CD4-positive, alpha-beta T cell treated with Interferon alpha-2 for 1 hour (primary cell): ENCODE data around the gene TFG.

Experiments
- DNase-seq, 2 donors: peaks; one replicate each; pipeline ENCODE4 v3.0.0-alpha.2; 2020 to 2022

TFG gene

GRCh38 chr3:100708644-100708988 is 678 bp upstream of the TFG start:
- no peak for DNase-seq

GRCh38 chr3:100709842-100710260 is 557 bp downstream of the TFG start:
- peak; percentile 34 to 51 for DNase-seq

- peak; percentile 58 to 77 for DNase-seq
Measured at GRCh38 chr3:100710261-100710968, 1.1 kb downstream of the TFG start.

GRCh38 chr3:100715176-100715575 is 5.9 kb downstream of the TFG start:
- no peak for DNase-seq

GRCh38 chr3:100717063-100717462 is 7.8 kb downstream of the TFG start:
- no peak for DNase-seq

- DNase-seq: no peak
Measured at GRCh38 chr3:100717637-100718487, 8.6 kb downstream of the TFG start.

GRCh38 chr3:100719136-100719535 is 9.8 kb downstream of the TFG start:
- DNase-seq: no peak

GRCh38 chr3:100720426-100720825 is 11.1 kb downstream of the TFG start:
- DNase-seq: no peak

GRCh38 chr3:100725935-100726513 is 16.7 kb downstream of the TFG start:
- no peak for DNase-seq

- no peak for DNase-seq
Measured at GRCh38 chr3:100726706-100727105, 17.4 kb downstream of the TFG start.

GRCh38 chr3:100730524-100730923 is 21.2 kb downstream of the TFG start:
- no peak for DNase-seq

GRCh38 chr3:100732435-100732834 is 23.1 kb downstream of the TFG start:
- DNase-seq: no peak

GRCh38 chr3:100737334-100737733 is 28.0 kb downstream of the TFG start:
- DNase-seq: peak in 1 of 2 donors; percentile 17

GRCh38 chr3:100740207-100740606 is 30.9 kb downstream of the TFG start:
- no peak for DNase-seq

GRCh38 chr3:100743535-100743934 is 34.2 kb downstream of the TFG start:
- DNase-seq: no peak

GRCh38 chr3:100744671-100745070 is 35.4 kb downstream of the TFG start:
- DNase-seq: no peak

GRCh38 chr3:100745617-100746016 is 36.3 kb downstream of the TFG start:
- DNase-seq: no peak

- DNase-seq: no peak
Measured at GRCh38 chr3:100746092-100746491, 36.8 kb downstream of the TFG start.

- no peak for DNase-seq
Measured at GRCh38 chr3:100748220-100748619, 38.9 kb downstream of the TFG start.

GRCh38 chr3:100748967-100749366 is 39.7 kb downstream of the TFG start:
- DNase-seq: no peak

GRCh38 chr3:100753846-100754245 is 44.6 kb downstream of the TFG start:
- no peak for DNase-seq

GRCh38 chr3:100754563-100755334 is 45.5 kb downstream of the TFG start:
- no peak for DNase-seq

GRCh38 chr3:100756441-100756840 is 47.1 kb downstream of the TFG start:
- no peak for DNase-seq
